ENCODE data around the gene THY1.

GRCh38 chr11:119374632-119375336 lies 48.2 kb downstream of the THY1 start:
- no peak for TF ChIP-seq CTCF (IDR thresholded peaks at IDR 0.05; ENCODE audit: low read depth, low read length)
- no peak for TF ChIP-seq POLR2A (IDR thresholded peaks at IDR 0.05; ENCODE audit: extremely low read depth, insufficient read length)
- no peak for TF ChIP-seq MAX (IDR thresholded peaks at IDR 0.05; ENCODE audit: low read depth, low read length)

All from NB4 (cell line).